Right cardiac atrium (tissue), 5 donors: ENCODE data around the gene CDCA4. TPM values are rescaled to one million over a fixed set of nuclear protein-coding genes. Genes with fewer than 3 reads are reported as not detected.

Experiments
- ATAC-seq, 2 donors: fragments of 200-7000 bp; cut with Tn5 transposase; one replicate each; pipeline versions ENCODE4 v1.8.0 to v1.9.1; 2020; ENCODE audit warnings: moderate library complexity in 2 of 2, mild to moderate bottlenecking in 1 of 2
- DNase-seq, 3 donors: peaks; one replicate each; pipeline ENCODE4 v3.0.0-alpha.2; 2020
- H3K27ac ChIP-seq: one replicate; pipeline ENCODE4 v1.5.1; 2013; ENCODE audit warnings: mild to moderate bottlenecking, low read length, control low read depth, moderate library complexity
- H3K27me3 ChIP-seq: one replicate; pipeline ENCODE4 v1.6.1; 2013; ENCODE audit not compliant: control insufficient read depth, insufficient read depth
- H3K4me1 ChIP-seq: one replicate; pipeline ENCODE4 v1.6.1; 2013; ENCODE audit warnings: low read length; ENCODE audit not compliant: control insufficient read depth, insufficient read depth
- H3K4me3 ChIP-seq: one replicate; pipeline ENCODE4 v1.5.1; 2013; ENCODE audit warnings: low read length, control low read depth
- H3K9me3 ChIP-seq: one replicate; pipeline ENCODE4 v1.6.1; 2013; ENCODE audit warnings: low read length; ENCODE audit not compliant: control insufficient read depth
- WGBS: extraction: QIAGEN DNeasy Blood & Tissue Kit; methylation state at CpG from one replicate; pipeline ENCODE4 v1.1.7; 2013; 5-methylcytosine and 5-hydroxymethylcytosine counted together
- intact Hi-C, 4 donors: fragments of 100-400 bp; cut with DNase I; formaldehyde crosslinking; loops; one replicate each; pipeline versions ENCODE4 v1.11.0 to v1.14.0; 2022 to 2023
- polyA plus RNA-seq: library from polyadenylated mRNA; stranded (reverse); fragments of 200-250 nt; gene quantifications from one replicate; pipeline ENCODE4 v1.2.3, GENCODE V29; 2013
- total RNA-seq, 4 donors: library from RNA; stranded (reverse); fragmentation: NEBNext Ultra II Directional; extraction: Animal tissue kit (Norgen Biotek cat#: 25700); gene quantifications; one replicate each; pipeline ENCODE4 v1.2.1, GENCODE V29; 2021
- donor health status: healthy with polysubstance abuse.
- donor health status: DM: no; HTN: yes; CAD: no.
- donor health status: DM: no; HTN: no; CAD: no.
- donor health status: DM: no; HTN: yes; CAD: no; lungs with severe emphysema.
- donor health status: DM: yes; HTN: yes; CAD: no.

Gene CDCA4
- total and polyA plus RNA-seq, 5 donors: 2.5 to 3.9 (median 3.1) TPM

GRCh38 chr14:105056303-105056831, 35.5 kb upstream of the CDCA4 start:
- no peaks in the 10 kb centered on the region for H3K9me3 ChIP-seq
- DNase-seq: peak in 1 of 3 donors; percentile 44
- H3K27ac ChIP-seq: no peak overlapping the region
- peaks cover 3% of the 10 kb centered on the region for H3K4me1 ChIP-seq
- intact Hi-C loops: no loop called here
- H3K27me3 ChIP-seq: no peaks in the 10 kb centered on the region
- H3K4me3 ChIP-seq: no peak overlapping the region
- ATAC-seq: no peak
- 66% methylated on average over 22 of the region's 22 CpGs for WGBS

- 65% methylated on average over 33 of the region's 33 CpGs for WGBS
- peak in 1 of 3 donors; percentile 23 for DNase-seq
- H3K4me1 ChIP-seq: peaks cover 3% of the 10 kb centered on the region
- intact Hi-C loops: no loop called here
- H3K27me3 ChIP-seq: no peaks in the 10 kb centered on the region
- H3K4me3 ChIP-seq: no peak overlapping the region
- ATAC-seq: no peak
- H3K9me3 ChIP-seq: no peaks in the 10 kb centered on the region
- H3K27ac ChIP-seq: no peak overlapping the region
Observed at GRCh38 chr14:105055736-105056302, 34.9 kb upstream of the CDCA4 start.

- Histone ChIP-seq H3K27me3 (no peaks in the 10 kb centered on the region), H3K27ac (no peak overlapping the region), H3K4me3 (no peak overlapping the region), H3K9me3 (no peaks in the 10 kb centered on the region), H3K4me1 (peaks cover 3% of the 10 kb centered on the region)
- no peak for ATAC-seq
- intact Hi-C loops: no loop called here
- peak in 1 of 3 donors; percentile 10 for DNase-seq
- 55% methylated on average over 15 of the region's 15 CpGs for WGBS
Observed at GRCh38 chr14:105055334-105055733, 34.5 kb upstream of the CDCA4 start.

- intact Hi-C loops: no loop called here
- DNase-seq (peak in 1 of 3 donors; percentile 41), ATAC-seq (no peak)
- no peak overlapping the region for H3K4me3 ChIP-seq
- no peaks in the 10 kb centered on the region for H3K27me3 ChIP-seq
- no peaks in the 10 kb centered on the region for H3K9me3 ChIP-seq
- 95% methylated on average over 15 of the region's 15 CpGs for WGBS
- H3K27ac ChIP-seq: no peak overlapping the region
- H3K4me1 ChIP-seq: peaks cover 2% of the 10 kb centered on the region
Observed at GRCh38 chr14:105053996-105054395, 33.1 kb upstream of the CDCA4 start.

GRCh38 chr14:105053421-105053820, 32.5 kb upstream of the CDCA4 start:
- DNase-seq (no peak), ATAC-seq (no peak)
- intact Hi-C loops: no loop called here
- H3K9me3 ChIP-seq: no peaks in the 10 kb centered on the region
- 82% methylated on average over 6 of the region's 6 CpGs for WGBS
- H3K4me3 ChIP-seq: no peak overlapping the region
- H3K27ac ChIP-seq: no peak overlapping the region
- H3K4me1 ChIP-seq: no peaks in the 10 kb centered on the region
- H3K27me3 ChIP-seq: no peaks in the 10 kb centered on the region

- Histone ChIP-seq H3K9me3 (no peaks in the 10 kb centered on the region), H3K4me3 (no peak overlapping the region), H3K27ac (no peak overlapping the region), H3K27me3 (no peaks in the 10 kb centered on the region), H3K4me1 (no peaks in the 10 kb centered on the region)
- ATAC-seq (no peak), DNase-seq (no peak)
- 82% methylated on average over 4 of the region's 4 CpGs for WGBS
- intact Hi-C loops: no loop called here
Observed at GRCh38 chr14:105052110-105052458, 31.2 kb upstream of the CDCA4 start.

GRCh38 chr14:105051182-105052109, 30.6 kb upstream of the CDCA4 start:
- intact Hi-C loops: no loop called here
- WGBS: 93% methylated on average over 59 of the region's 59 CpGs
- Histone ChIP-seq H3K4me3 (no peak overlapping the region), H3K27ac (no peak overlapping the region), H3K9me3 (no peaks in the 10 kb centered on the region), H3K27me3 (no peaks in the 10 kb centered on the region), H3K4me1 (no peaks in the 10 kb centered on the region)
- DNase-seq (peak in 1 of 3 donors; percentile 41), ATAC-seq (no peak)

- 58% methylated on average over 10 of the region's 10 CpGs for WGBS
- H3K9me3 ChIP-seq: no peaks in the 10 kb centered on the region
- no peaks in the 10 kb centered on the region for H3K27me3 ChIP-seq
- ATAC-seq (no peak), DNase-seq (peak in 1 of 3 donors; percentile 66)
- H3K4me1 ChIP-seq: no peaks in the 10 kb centered on the region
- intact Hi-C loops: no loop called here
- H3K27ac ChIP-seq: no peak overlapping the region
- no peak overlapping the region for H3K4me3 ChIP-seq
Observed at GRCh38 chr14:105050551-105050897, 29.6 kb upstream of the CDCA4 start.

GRCh38 chr14:105049753-105050550, 29.1 kb upstream of the CDCA4 start:
- ATAC-seq (no peak), DNase-seq (peak in 1 of 3 donors; percentile 31)
- no peak overlapping the region for H3K4me3 ChIP-seq
- intact Hi-C loops: loop anchor here in 3 of 4 donors (5.0 to 10.0 kb wide), 2 partner anchors 153 to 155 kb away; no protein-coding TSS in a partner anchor
- H3K4me1 ChIP-seq: no peaks in the 10 kb centered on the region
- no peaks in the 10 kb centered on the region for H3K27me3 ChIP-seq
- WGBS: 91% methylated on average over 25 of the region's 25 CpGs
- H3K9me3 ChIP-seq: no peaks in the 10 kb centered on the region
- H3K27ac ChIP-seq: no peak overlapping the region

- no peak overlapping the region for H3K4me3 ChIP-seq
- H3K27me3 ChIP-seq: no peaks in the 10 kb centered on the region
- ATAC-seq (no peak), DNase-seq (peak in 1 of 3 donors; percentile 55)
- WGBS: 84% methylated on average over 24 of the region's 24 CpGs
- no peaks in the 10 kb centered on the region for H3K9me3 ChIP-seq
- H3K4me1 ChIP-seq: no peaks in the 10 kb centered on the region
- intact Hi-C loops: loop anchor here in 3 of 4 donors (5.0 to 10.0 kb wide), 2 partner anchors 150 to 153 kb away; no protein-coding TSS in a partner anchor
- H3K27ac ChIP-seq: no peak overlapping the region
Observed at GRCh38 chr14:105047283-105048016, 26.6 kb upstream of the CDCA4 start.
